Right atrium auricular region (tissue), 2 donors: ENCODE results near the gene MGLL. TPM values are rescaled to one million over a fixed set of nuclear protein-coding genes. Genes with fewer than 3 reads are reported as not detected.

ENCODE experiments used
- DNase-seq: peaks from one replicate; pipeline ENCODE4 v3.0.0-alpha.2; 2019; ENCODE audit warnings: low spot score
- H3K27ac ChIP-seq, 2 donors: fragments of 200-600 bp; sonication (generic); 1 replicate in 1 of 2; 2 replicates in 1 of 2; pipeline ENCODE4 v1.5.1; 2016 to 2019
- H3K27me3 ChIP-seq, 2 donors: fragments of 200-600 bp; sonication (generic); one replicate each; pipeline versions ENCODE4 v1.5.1 to v1.6.0; 2017 to 2019
- H3K36me3 ChIP-seq: fragments of 200-600 bp; sonication (generic); one replicate; pipeline ENCODE4 v1.5.1; 2016
- H3K4me1 ChIP-seq, 2 donors: fragments of 200-600 bp; sonication (generic); one replicate each; pipeline versions ENCODE4 v1.5.1 to v1.6.0; 2017 to 2019
- H3K4me3 ChIP-seq, 2 donors: fragments of 200-600 bp; sonication (generic); 1 replicate in 1 of 2; 2 replicates in 1 of 2; pipeline ENCODE4 v1.5.1; 2017 to 2019; ENCODE audit warnings: mild to moderate bottlenecking in 1 of 2, moderate library complexity in 1 of 2
- H3K9me3 ChIP-seq, 2 donors: fragments of 200-600 bp; sonication (generic); one replicate each; pipeline ENCODE4 v1.5.1; 2019
- total RNA-seq, 2 donors: library from RNA; depleted of rRNA; stranded (reverse); fragments of >200 nt; gene quantifications; one replicate each; pipeline ENCODE4 v1.1.0, GENCODE V29; 2016
- TF ChIP-seq, protein P1 (sequence below), 2 donors: fragments of 200-600 bp; sonication (generic); IDR thresholded peaks; one replicate each; pipeline ENCODE4 v1.5.1; 2019; ENCODE audit warnings: antibody characterized with exemption in 2 of 2

The MGLL gene
- total RNA-seq, 2 donors from 2014 or later: 36.3 to 46.4 TPM

DNA sequence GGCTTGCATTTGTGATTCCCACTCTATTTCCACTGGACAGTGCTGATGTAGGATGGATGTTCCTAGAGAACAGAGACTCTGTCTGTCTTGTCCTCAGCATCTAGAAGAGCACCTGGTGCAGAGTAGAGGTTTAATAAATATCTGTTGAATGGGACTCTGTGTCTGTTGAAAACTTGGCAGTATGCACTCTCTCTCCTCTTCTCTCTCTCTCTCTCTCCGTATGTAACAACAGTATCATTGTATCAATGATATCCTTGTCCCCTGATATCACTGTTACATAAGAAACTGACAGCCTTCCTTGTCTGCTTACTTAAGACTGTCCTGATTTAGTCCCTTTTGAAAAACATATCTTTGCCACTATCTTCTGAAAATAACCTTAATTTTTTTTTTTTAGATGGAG, 24.3 kb upstream of the MGLL start:
- Histone ChIP-seq H3K4me1 (no peaks in the 10 kb centered on the region), H3K4me3 (no peak overlapping the region), H3K27me3 (no peaks in the 10 kb centered on the region), H3K36me3 (no peaks in the 10 kb centered on the region), H3K27ac (no peak overlapping the region), H3K9me3 (no peaks in the 10 kb centered on the region)
- DNase-seq: no peak
- TF ChIP-seq, protein P1, sequence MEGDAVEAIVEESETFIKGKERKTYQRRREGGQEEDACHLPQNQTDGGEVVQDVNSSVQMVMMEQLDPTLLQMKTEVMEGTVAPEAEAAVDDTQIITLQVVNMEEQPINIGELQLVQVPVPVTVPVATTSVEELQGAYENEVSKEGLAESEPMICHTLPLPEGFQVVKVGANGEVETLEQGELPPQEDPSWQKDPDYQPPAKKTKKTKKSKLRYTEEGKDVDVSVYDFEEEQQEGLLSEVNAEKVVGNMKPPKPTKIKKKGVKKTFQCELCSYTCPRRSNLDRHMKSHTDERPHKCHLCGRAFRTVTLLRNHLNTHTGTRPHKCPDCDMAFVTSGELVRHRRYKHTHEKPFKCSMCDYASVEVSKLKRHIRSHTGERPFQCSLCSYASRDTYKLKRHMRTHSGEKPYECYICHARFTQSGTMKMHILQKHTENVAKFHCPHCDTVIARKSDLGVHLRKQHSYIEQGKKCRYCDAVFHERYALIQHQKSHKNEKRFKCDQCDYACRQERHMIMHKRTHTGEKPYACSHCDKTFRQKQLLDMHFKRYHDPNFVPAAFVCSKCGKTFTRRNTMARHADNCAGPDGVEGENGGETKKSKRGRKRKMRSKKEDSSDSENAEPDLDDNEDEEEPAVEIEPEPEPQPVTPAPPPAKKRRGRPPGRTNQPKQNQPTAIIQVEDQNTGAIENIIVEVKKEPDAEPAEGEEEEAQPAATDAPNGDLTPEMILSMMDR (IDR thresholded peaks at IDR 0.05): no peak

DNA sequence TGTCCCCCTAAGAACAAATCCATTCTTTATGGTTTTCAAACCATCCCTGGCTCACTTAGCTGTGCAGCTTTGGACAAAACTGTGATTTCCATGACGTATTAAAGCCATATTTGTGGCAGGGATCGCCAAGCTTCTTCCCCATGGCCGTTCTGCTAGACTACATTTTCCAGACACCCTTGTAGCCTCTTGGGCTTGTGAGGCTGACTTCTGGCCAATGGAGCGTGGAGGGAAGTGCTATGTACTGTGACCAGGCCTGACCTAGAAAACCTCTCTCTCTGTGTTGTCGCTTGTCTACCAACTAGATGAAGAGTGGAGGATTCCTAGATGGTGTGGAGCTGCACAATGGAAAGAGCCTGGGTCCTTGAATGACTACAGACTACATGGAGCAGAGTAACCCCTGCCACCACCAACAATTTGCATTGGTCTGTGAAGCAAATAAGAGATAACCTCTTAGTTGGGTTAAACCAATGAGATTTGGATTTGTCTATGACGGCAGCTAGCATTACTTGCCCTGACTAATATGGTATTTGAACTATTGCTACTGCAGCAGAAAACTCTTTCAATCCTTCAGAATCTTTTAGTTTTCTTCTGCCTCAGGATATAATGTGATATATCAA, 22.1 kb upstream of the MGLL start:
- H3K27ac ChIP-seq: no peak overlapping the region
- H3K4me1 ChIP-seq: no peaks in the 10 kb centered on the region
- no peaks in the 10 kb centered on the region for H3K27me3 ChIP-seq
- H3K4me3 ChIP-seq: no peak overlapping the region
- H3K36me3 ChIP-seq: no peaks in the 10 kb centered on the region
- TF ChIP-seq, protein P1 (IDR thresholded peaks at IDR 0.05): no peak
- DNase-seq: no peak
- no peaks in the 10 kb centered on the region for H3K9me3 ChIP-seq

DNA sequence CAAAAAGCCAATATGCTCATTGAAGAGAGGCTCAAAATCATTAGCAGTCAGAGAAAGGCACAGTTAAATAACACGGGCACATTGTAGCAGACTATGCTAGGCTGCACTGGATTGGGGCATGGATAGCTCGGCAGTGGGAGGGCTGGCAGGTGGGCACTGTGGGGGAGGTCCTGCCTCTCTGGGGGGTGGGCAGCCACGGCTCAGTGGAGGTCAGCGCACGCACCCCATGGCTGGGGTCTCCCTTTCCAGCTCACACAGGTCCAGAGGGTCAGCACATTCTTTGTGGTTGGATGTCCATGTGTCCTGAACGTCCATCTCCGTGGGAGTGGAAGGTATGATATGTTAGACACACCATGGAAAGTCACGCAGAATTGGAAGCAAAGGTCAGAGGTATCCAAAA, 18.4 kb upstream of the MGLL start:
- Histone ChIP-seq H3K9me3 (no peaks in the 10 kb centered on the region), H3K27me3 (no peaks in the 10 kb centered on the region), H3K36me3 (no peaks in the 10 kb centered on the region), H3K27ac (no peak overlapping the region), H3K4me3 (no peak overlapping the region), H3K4me1 (no peaks in the 10 kb centered on the region)
- no peak for DNase-seq
- TF ChIP-seq, protein P1 (IDR thresholded peaks at IDR 0.05): no peak

DNA sequence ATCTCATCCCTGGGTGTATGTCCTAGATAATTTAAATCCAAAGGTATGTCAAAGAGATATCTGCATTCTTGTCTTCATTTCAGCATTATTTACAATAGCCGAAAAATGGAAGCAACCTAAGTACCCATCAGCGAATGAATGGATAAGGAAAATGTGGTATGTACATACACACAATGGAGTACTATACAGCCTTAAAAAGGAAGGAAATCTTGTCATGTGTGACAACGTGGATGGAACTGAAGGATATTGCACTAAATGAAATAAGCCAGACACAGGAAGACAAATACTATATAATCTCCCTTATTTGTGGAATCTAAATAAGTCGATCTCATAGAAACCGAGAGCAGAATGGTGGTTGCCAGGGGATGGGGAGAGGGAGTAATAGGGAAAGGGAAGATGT, 16.8 kb upstream of the MGLL start:
- Histone ChIP-seq H3K27ac (no peak overlapping the region), H3K9me3 (no peaks in the 10 kb centered on the region), H3K27me3 (no peaks in the 10 kb centered on the region), H3K4me1 (no peaks in the 10 kb centered on the region), H3K36me3 (no peaks in the 10 kb centered on the region), H3K4me3 (no peak overlapping the region)
- TF ChIP-seq, protein P1 (IDR thresholded peaks at IDR 0.05): no peak
- no peak for DNase-seq

DNA sequence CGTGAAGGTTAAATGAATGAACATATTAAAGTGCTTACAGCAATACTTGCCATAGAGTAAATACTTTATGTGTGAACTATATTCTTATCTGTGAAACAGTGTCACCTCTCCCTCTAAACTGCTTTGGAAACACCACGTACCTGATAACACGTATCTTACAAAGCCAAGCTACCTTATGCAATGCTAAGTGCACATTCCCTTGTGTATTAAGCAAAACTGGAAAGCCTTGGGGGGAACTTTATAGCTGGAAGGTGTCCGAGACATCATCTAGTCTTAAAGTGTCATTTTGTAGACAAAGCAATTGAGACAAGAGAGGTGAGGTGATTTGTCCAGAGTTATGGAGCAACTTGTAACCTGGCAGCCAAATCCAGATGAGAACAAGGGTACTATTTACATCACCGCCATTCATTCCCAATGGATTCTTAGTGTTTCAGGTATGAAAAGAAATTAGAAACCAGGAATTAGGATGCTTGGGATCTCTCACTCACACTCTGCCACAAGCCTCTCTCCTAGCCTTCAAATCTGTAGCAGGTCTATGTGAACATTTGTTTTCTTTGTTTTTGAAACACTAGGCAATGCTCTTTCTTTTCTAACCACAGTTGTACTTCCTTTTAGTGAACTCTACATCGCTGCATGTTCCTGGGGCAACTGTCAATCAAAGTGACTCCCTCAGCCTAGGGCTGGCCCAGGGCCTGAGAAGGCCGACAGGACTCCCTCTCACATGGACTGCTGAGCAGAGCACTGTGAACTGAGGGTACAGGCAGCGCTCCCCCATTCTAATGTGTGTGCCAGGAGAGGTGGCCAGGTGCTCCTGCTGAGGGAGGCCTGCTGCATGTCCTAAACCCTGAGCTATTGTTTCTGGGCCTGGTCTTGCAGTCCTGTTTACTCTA, 13.9 kb upstream of the MGLL start:
- no peak overlapping the region for H3K27ac ChIP-seq
- TF ChIP-seq, protein P1 (IDR thresholded peaks at IDR 0.05): no peak

More for the DNA sequence above, 13.9 kb upstream of the MGLL start:
- Histone ChIP-seq H3K4me3 (no peak overlapping the region), H3K4me1 (no peaks in the 10 kb centered on the region), H3K36me3 (no peaks in the 10 kb centered on the region), H3K27me3 (no peaks in the 10 kb centered on the region), H3K9me3 (no peaks in the 10 kb centered on the region)
- no peak for DNase-seq
